Stimulated activated CD8-positive, alpha-beta memory T cell treated with anti-CD3 and anti-CD28 coated beads, Interleukin-2, amount 100 ng/mL, for 48 hours (primary cell): ENCODE results near the gene RAD51AP1.
A peak's percentile ranks its signal among the peaks of the same experiment; 100 is the strongest.
"Not testable (repeated sequence)": the region's sequence is repeated elsewhere in the genome, so short reads cannot be mapped to it uniquely, and the experiment has no call there.

Experiments used
- DNase-seq, 2 donors: peaks; one replicate each; pipeline ENCODE4 v3.0.0-alpha.2; 2020; ENCODE audit warnings: low read depth in 2 of 2

The RAD51AP1 gene, protein sequence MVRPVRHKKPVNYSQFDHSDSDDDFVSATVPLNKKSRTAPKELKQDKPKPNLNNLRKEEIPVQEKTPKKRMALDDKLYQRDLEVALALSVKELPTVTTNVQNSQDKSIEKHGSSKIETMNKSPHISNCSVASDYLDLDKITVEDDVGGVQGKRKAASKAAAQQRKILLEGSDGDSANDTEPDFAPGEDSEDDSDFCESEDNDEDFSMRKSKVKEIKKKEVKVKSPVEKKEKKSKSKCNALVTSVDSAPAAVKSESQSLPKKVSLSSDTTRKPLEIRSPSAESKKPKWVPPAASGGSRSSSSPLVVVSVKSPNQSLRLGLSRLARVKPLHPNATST

DNA sequence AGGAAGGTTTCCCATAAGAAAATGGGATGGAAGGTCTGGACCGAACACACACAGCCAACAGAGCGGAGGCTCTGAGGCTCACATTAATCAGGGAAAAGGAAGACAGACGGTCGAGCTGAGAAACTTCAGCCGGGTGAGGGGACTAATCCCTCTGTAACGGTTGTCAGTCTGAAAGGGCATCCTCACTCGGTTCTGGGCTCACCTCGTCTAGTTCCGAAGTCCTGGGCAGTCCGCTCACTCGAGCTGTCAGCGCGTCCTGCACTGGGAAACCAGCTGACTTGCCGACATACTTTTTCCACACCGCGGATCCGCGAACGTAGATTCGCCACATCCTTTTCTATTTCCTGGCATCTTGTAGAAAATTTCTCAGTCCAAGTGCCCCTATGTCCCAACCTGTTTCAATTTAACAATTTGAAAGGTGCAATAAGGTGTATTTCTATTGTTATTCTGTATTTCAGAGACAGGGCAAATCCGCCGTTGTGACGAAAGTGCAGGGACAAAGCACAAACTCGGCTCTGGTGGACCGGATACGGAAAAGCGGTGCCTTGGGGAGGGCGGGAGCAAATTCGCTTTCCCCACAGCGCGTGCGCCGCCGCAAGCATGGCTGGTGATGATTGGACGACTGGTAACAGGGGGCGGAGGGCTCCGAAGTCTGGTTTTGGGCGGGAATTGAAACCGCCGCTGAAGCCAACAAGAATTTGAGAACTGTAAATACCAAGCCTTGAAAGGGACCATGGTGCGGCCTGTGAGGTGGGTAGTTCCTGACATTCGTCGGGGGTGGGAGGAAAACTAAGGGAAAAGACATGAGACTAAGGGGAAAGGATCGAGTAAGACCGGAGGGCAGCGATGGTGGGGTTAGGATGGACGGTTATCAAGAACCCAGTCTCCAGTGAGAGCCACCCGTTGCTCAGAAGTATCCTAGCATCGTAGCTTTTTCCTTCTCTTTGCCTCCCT, at the start of gene RAD51AP1:
RAD51AP1 (plus strand) TSS at position 684 of the 954 bp plus-strand sequence; CDS start at position 734, 50 bp downstream.
- DNase-seq, result peak; percentile 87 to 89

DNA sequence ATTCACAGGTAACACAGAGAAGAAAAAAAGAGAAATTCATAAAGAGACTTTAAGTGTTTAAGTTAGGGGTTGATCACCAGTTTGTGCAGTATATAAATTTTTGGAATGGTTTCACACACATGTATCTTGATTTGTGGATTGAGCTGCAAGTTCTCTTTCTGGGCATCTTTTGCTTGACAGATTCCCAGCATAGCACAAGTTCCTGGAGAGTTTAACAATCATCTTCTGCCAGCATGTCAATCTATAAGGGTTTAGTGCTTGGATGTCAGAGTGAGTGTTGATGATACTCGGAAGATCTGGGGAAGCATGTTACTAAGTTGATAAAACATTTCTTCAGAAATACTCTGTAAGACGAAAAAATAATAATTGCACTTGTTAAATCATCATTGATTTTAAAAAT, 49.1 kb upstream of the RAD51AP1 start:
- no peak for DNase-seq

DNA sequence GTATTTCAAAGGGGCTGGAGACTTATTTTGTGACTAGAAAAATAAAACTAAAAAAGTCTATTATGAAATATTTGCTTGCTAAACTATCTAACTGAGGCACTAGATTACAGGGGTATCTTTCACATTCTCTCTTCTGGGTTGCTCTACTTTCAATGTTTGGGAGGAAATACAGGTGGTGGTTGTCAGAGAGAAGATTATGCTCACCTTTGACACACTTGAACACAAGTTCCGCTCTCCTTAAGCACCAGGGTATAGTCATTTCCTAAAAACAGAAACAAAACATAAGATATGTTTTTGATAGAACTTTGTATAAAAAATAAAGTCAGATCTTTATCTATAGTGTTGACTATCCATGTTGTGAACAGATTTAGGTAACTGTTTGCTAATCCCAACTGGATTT, 47.7 kb upstream of the RAD51AP1 start:
- DNase-seq, result no peak

DNA sequence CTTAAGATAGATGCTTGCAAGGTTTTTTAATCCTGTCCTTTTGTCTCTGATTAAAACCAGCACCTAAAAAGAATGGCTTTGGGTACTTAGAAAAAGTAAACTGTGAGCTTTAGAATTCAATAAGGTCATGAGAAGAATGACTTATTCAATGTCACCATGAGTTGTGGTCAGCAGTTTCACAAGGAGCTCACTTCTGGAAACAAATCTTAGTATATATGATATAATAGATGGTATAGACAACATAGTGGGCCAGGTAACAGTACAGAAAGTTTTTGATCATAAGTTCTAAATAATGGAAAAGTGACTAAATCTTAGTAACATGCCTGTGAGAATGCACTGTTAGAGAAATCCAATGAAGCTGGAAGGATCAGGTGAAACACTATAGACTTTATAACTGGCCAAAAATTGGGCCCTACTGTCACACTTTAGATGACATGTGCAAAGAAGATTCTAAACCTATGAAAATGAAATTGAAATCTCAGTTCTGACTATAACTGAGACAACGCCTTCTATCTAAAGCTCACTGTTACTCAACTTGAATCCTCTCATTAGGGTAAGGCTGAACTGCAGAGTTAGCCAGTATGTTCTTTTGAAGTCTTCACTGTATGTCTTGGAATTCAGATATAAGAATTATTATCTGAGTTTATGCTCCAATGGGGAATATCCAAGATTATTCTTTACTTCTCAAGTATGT, 42.4 kb upstream of the RAD51AP1 start:
- no peak for DNase-seq

DNA sequence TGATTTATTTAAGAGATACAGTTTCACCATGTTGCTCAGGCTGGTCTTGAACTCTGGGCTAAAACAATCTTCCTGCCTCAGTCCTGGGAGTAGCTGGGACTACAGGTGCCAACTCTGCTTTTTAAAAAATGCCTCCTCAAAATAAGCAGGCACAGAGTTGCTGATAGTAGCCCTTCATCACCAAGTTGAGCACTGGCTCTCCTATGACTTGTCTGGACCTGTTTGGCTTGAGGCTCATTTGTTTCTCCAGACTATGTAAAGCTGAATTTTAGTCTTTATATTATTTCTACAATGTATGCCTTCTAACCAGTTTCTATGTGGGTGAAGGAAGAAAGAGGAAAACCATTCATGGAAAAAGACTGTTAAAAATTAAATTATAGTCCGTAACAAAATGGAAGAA, 39.5 kb upstream of the RAD51AP1 start:
- DNase-seq, result no peak

DNA sequence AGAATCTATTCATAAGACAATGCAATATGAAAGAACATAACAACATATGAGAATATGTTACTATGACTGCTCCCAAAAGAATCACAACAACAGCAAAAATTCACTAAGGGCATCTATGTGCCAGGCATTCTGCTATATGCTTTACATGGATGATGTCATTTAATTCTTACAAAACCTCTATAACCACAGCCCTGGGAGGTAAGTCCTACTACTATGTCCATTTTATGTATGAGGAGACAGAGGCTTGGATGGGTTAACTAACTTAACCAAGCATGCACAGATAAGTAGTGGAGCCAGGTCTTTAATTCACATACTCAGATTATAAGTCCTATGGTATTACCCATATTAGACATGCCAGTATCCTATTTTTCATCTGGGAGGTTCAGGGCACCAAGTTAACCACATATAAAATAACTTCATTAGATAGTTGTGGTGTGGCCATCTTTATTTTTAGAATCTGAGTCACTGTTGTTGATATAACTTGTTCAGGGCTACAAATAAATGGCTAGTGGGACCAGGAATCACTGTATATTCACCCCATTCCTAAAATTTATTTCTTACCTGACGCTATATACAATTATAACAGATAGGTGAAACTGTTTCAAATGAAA, 33.2 kb upstream of the RAD51AP1 start:
- DNase-seq, result no peak

DNA sequence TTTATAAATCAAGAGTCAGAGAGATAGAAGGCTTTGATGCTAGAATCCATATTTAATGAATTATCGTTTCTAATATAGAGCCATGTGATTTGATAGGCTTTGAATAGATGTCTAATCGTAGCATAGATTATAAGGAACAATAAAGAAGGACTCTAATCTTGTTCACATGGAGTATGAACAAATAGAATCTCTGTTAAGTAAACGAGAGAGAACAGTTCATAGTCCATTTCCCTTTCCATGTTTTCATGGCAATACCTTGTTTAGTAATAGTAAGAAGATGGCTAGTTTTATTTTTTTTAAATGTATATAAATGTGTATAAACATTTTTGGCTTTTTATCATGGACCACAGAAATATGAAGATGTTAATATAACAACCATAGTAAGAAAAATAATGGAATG, 32.3 kb upstream of the RAD51AP1 start:
- DNase-seq, result no peak

DNA sequence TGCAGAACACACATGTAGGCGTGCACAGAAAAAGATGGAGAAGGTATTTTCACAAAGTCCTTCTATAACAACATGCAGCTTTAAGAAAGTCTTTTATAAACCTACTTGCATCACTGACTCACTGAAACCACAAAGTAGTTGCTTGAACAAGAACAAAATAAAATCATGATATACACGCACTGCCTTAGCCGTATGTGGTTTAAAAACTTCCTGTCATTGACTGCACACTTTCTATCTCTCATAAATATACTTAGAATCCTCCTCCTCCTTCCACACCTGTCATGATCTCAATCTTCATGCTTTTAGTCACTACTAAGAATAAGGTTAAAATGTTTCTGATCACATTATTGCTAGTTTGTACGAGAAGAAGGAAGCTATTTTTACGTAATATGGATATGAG, 31.8 kb upstream of the RAD51AP1 start:
- no peak for DNase-seq

DNA sequence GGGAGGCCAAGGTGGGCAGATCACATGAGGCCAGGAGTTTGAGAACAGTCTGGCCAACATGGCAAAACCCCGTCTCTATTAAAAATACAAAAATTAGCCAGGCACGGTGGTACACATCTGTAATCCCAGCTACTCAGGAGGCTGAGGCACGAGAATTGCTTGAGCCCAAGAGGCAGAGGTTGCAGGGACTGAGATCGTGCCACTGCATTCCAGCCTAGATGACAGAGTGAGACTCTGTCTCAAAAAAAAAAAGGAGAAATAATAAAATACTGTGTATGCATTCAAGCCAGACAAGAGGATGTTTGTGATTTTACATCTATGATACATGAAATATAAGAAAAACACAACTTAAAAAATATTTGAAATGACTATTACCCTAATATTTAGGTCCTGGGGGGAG, 30.2 kb upstream of the RAD51AP1 start:
- not testable (repeated sequence) for DNase-seq

DNA sequence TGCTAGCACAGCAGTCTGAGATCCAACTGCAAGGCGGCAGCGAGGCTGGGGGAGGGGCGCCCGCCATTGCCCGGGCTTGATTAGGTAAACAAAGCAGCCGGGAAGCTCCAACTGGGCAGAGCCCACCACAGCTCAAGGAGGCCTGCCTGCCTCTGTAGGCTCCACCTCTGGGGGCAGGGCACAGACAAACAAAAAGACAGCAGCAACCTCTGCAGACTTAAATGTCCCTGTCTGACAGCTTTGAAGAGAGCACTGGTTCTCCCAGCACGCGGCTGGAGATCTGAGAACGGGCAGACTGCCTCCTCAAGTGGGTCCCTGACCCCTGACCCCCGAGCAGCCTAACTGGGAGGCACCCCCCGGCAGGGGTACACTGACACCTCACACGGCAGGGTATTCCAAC, 29.4 kb upstream of the RAD51AP1 start:
- DNase-seq, result not testable (repeated sequence)

DNA sequence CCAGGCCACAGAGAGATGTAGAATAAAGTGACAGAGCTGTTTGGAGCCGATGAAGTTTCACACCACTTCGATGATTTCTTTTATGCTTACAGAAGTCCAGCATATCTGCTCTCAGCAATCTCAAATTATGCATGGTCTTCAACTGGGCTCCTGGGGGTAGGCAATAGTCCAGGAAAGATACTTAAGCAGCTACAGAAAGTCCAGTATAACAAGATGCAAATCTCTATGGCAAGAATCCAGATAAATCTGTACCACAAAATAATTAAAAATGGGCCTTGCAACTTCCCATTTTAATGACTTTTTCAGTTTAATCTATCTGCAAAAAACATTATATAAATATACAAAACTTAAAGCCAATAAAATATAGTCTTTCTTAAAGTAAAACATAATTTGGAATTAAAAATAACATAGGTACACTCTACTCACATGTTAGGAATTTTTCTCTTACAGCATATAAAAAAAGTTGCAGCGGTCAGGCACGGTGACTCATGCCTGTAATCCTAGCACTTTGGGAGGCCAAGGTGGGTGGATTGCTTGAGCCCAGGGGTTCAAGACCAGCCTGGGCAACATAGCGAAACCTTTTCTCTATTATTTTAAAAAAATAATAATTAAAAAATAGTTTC, 20.5 kb upstream of the RAD51AP1 start:
- no peak for DNase-seq

DNA sequence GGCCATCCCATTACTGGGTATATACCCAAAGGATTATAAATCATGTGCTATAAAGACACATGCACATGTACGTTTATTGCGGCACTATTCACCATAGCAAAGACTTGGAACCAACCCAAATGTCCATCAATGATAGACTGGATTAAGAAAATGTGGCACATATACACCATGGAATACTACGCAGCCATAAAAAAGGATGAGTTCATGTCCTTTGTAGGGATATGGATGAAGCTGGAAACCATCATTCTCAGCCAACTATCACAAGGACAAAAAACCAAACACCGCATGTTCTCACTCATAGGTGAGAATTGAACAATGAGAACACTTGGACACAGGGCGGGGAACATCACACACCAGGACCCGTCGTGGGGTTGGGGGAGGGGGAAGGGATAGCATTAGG, 15.2 kb upstream of the RAD51AP1 start:
- not testable (repeated sequence) for DNase-seq

DNA sequence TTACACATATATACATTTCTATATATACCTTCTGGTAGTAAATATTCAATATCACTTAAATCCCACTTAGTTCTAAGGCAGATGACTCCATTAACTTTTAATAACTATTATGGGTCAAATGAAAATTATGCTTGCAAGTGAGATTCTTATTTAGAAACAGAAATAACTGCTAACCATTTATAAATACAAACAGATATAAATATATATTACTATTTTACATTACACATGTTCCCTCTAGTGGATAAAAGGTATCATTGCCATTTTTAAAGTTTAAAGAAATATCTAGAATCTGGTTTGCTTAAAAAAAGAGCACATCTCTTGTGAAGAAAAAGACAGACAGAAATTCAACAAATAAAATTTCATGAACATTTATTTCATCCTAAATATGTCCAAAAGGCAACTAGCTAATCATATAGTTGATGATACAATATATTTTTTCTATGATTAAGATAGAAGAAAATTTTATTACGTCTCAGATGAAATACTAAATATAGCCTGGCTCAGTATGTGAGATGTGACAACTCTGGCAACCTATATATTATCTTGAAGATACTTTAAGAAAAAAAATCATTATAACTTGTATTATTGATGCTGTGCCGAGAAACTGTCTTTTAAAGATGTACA, 11.7 kb upstream of the RAD51AP1 start:
- DNase-seq, result no peak

DNA sequence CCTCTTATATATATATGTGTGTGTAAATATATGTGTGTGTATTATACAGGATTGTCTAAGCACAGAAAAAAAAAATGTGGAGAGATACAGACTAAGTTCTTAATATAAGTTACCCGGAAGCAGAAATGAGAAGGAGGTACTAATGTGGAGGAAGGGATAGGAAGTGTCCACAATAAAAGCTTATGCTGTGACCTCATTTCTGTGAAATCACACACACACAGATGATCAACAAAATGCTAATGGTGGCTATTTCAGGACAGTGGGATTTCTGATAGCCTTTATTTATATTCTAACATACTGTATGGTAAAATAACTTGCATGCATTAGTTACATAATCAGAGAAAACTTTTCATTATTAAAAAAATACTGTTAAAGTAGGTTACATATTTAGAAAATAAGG, 8.5 kb upstream of the RAD51AP1 start:
- DNase-seq, result no peak

DNA sequence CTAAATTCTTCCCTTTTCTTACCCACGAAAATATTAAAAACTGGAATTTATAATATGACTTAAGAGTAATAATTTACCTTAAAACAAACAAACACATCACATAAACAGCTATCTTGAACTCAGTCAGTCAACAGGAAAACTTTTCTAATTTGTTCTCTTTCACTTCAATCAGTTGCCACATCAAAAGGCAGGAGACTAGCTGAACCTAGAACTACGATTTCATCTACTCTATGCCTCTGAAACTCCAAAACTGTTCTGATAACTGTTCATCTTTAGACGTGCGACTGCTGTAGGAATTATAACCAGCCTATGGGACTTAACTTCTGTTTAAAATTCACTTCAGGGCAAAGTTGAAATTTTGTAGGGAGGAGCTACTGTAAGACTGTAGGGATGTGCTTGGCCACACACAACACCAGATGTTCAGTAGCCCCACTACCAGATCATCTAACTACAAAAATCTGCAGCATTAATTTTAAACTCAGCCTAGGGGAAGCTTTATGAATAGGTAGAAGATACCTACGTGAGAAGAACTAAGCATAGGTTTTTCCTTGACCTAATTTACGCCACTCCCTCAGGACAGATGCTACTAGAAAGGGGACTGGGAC, 7.6 kb upstream of the RAD51AP1 start:
- no peak for DNase-seq

DNA sequence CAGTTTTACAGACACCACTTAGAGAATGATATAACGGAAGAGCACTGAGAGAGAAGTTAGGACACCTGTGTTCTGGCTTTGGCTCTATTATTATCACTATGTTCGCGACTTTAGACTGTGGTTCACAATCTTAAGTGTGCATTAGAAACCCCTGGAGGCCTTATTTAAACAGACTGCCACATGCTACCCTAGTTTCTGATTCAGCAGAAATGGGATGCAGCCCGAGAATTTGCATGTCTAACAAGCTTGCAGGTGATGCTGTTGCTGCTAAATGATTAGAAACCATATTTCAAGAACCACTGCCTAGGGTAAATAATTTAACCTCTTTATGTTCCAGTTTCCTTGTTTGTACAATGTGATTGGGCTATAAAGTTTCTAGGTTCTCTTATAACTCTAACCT, 3.6 kb upstream of the RAD51AP1 start:
- DNase-seq, result no peak

DNA sequence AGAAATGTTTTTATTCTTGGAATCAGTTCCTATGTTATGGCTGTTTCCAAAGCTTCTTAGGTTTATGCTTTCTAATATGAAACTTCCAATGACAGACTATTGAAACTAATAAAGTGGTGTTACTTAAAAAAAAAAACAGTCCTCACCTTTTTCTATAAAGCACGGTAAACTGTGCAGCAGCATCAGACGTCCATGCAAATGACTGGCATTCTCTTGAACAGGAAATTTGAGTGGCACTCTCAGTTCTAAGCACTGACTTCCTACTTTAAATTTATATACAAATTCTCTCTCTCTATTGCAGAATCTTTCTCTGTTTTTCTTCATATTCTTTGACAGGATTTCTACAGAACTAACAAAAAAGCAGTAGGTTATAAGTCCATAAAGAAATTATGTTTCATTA, 2.8 kb upstream of the RAD51AP1 start:
- DNase-seq, result no peak

DNA sequence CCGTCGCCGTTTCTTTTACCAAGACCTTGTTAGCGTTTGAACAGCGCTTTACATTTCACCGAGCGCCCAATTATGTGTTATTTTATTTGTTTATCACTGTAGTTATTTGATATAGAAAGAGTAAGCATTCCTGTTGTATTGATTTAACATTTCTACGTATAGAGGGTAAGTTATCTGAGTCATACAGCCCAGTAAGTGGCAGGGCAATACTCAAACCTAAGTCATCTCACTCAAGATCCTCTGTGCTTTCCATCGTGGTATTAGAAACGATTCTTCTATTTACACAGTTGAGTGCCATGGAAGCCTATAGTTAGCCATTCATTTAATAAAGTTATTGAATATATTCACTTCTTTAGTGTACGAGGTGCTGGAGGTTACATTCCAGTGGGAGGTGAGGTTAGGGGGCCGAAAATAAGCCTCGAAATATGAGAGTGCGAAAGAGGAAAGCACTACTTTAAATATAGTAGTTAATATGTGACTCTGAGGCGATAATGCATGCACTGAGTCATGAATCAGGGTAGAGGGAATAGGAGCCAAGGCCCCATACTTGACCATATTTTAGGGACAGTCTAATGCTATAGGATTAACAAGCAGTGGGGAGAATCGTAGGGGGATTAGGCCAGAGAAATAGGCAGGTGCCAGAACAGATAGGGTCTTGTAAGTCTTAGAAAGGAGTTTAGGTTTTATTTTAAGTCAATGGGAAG, 629 bp downstream of the RAD51AP1 start:
- DNase-seq, result no peak

DNA sequence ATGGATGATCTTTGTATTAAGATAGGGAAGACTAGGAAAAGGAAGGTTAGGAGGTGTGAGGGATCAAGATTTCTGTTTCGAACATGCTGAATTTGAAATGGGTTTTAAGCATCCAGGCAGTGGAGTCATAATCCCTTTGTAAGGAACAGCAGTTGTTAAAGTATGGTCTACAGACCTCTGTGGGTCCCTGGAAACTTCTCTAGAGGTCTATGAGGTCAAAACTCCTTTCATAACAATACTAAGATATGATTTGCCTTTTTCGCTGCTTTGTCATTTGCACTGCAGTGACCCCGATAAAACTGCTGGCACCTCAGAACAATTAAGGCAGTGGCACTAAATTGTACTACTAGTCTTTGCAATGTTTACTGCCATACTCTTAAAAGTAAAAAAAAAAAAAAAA, 1.5 kb downstream of the RAD51AP1 start:
- DNase-seq, result no peak

DNA sequence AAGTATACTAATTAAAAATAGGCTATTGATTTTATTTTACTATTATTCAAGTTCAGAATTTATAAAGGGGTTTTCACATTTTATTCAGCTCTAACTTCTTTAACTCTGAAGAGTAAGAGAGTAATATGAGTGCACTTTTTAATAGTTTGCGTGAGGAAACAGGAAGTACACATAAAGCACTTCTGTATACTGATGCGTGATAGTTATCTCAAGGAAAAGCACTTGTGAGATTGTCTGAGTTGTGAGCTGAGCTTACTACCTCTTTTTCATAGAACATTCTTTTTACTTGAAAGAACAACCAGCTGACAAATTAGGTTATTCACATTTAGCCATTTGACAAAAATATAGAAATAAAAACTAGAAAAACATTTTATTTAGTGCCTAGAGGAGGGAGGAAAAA, 1.9 kb downstream of the RAD51AP1 start:
- no peak for DNase-seq
